HepG2 (cell line): ENCODE data around the gene TMEM106B. TPM values are rescaled to one million over a fixed set of nuclear protein-coding genes. Genes with fewer than 3 reads are reported as not detected.

ENCODE experiments used
- ATAC-seq: fragments of 200-7000 bp; cut with Tn5 transposase; 3 replicates; pipeline ENCODE4 v1.9.1; 2020; ENCODE audit warnings: mild to moderate bottlenecking, moderate library complexity
- BruUV-seq: library from RNA; stranded (reverse); fragments of 400-500 nt; replicated peaks from 2 replicates; lab custom pipeline; 2021; lab: Mats Ljungman, UMichigan
- CTCF ChIA-PET: fragments of 300-600 bp; formaldehyde crosslinking; extraction: SDS; loops from one replicate; lab custom pipeline; 2021; ENCODE audit warnings: low total read pairs, inconsistent platforms, low intra/inter-chr PET ratio; lab: Yijun Ruan, JAX
- POLR2A ChIA-PET: fragments of 350-600 bp; sonication (Branson Sonifier 250); formaldehyde crosslinking; loops from one replicate; lab custom pipeline; 2020; ENCODE audit warnings: antibody characterized with exemption, inconsistent platforms; lab: Yijun Ruan, JAX
- DNase-seq: peaks from one replicate; pipeline ENCODE4 v3.0.0-alpha.2; 2015; ENCODE audit warnings: low spot score
- FAIRE-seq: peaks from 3 replicates; lab custom pipeline; 2011; peaks lifted over from hg19 to GRCh38; lab: Jason Lieb, UNC
- H2AFZ ChIP-seq: one replicate; pipeline ENCODE4 v1.6.1; 2011; ENCODE audit warnings: low read length, inconsistent platforms
- H3K27ac ChIP-seq: fragments of 300-600 bp; 3 replicates; pipeline ENCODE4 v1.8.0; 2011; ENCODE audit warnings: mixed run types, mild to moderate bottlenecking, mixed read lengths, low read length, inconsistent platforms; ENCODE audit not compliant: insufficient read depth; ENCODE audit errors: extremely low read length
- H3K27me3 ChIP-seq, 2 experiments: fragments of 200-600 bp in 1 of 2; 2 replicates in 1 of 2; 3 replicates in 1 of 2; pipeline versions ENCODE4 v1.6.0 to v1.8.0; 2011; ENCODE audit warnings: low read length in 2 of 2, mild to moderate bottlenecking in 2 of 2, moderate library complexity in 2 of 2, inconsistent platforms in 1 of 2; ENCODE audit not compliant: insufficient read depth in 2 of 2, control insufficient read depth in 1 of 2
- H3K36me3 ChIP-seq, 2 experiments: fragments of 200-600 bp in 1 of 2; replicated peaks in 1 of 2; 2 replicates in 1 of 2; 3 replicates in 1 of 2; pipeline versions ENCODE4 v1.5.1 to v1.8.0; 2011; ENCODE audit warnings: low read length in 2 of 2, inconsistent platforms in 1 of 2; ENCODE audit not compliant: insufficient read depth in 2 of 2, control insufficient read depth in 1 of 2
- H3K4me1 ChIP-seq: 2 replicates; pipeline ENCODE4 v1.5.1; 2012; ENCODE audit warnings: low read length, inconsistent platforms; ENCODE audit not compliant: insufficient read depth
- H3K4me2 ChIP-seq: 2 replicates; pipeline ENCODE4 v1.6.0; 2011; ENCODE audit warnings: low read depth, low read length, inconsistent platforms
- H3K4me3 ChIP-seq, 3 experiments: fragments of 200-600 bp in 1 of 3; sonication (generic), shearing (Covaris generic) in 1 of 3; replicated peaks in 1 of 3; 2 replicates each; pipeline ENCODE4 v1.5.1; 2011 to 2016; ENCODE audit warnings: low read length in 3 of 3, inconsistent platforms in 2 of 3, low read depth in 2 of 3, mild to moderate bottlenecking in 2 of 3, control low read depth in 1 of 3, mixed read lengths in 1 of 3; ENCODE audit not compliant: insufficient read depth in 1 of 3
- H3K79me2 ChIP-seq: one replicate; pipeline ENCODE4 v1.6.1; 2011; ENCODE audit warnings: low read length, inconsistent platforms; ENCODE audit not compliant: insufficient read depth
- H3K9ac ChIP-seq: 2 replicates; pipeline ENCODE4 v1.6.0; 2011; ENCODE audit warnings: mild to moderate bottlenecking, low read depth, low read length, inconsistent platforms; ENCODE audit not compliant: insufficient read depth
- H3K9me3 ChIP-seq: 2 replicates; pipeline ENCODE4 v1.5.1; 2012; ENCODE audit warnings: mild to moderate bottlenecking, low read length
- H4K20me1 ChIP-seq: 2 replicates; pipeline ENCODE4 v1.6.0; 2011; ENCODE audit warnings: inconsistent platforms, mild to moderate bottlenecking, low read length, moderate library complexity; ENCODE audit not compliant: insufficient read depth
- AGO1 ChIP-seq: fragments of 200-400 bp; formaldehyde crosslinking; IDR thresholded peaks from 2 replicates; pipeline ENCODE4 v1.6.1; 2017; ENCODE audit warnings: mild to moderate bottlenecking, low read depth, low read length, moderate library complexity; ENCODE audit not compliant: poor library complexity, severe bottlenecking
- NFIC ChIP-seq: IDR thresholded peaks from 2 replicates; pipeline ENCODE4 v1.6.1; 2012; ENCODE audit warnings: mild to moderate bottlenecking, low read length, inconsistent platforms
- NFKB2 ChIP-seq: sonication (generic); formaldehyde crosslinking; IDR thresholded peaks from 2 replicates; pipeline ENCODE4 v1.4.0; 2020; ENCODE audit warnings: missing genetic modification reagents, borderline replicate concordance
- NR2F6 ChIP-seq, 2 experiments: IDR thresholded peaks; 2 replicates each; pipeline ENCODE4 v1.6.1; 2016; ENCODE audit warnings: antibody characterized with exemption in 1 of 2, mild to moderate bottlenecking in 1 of 2
- SMARCE1 ChIP-seq: fragments of 450-650 bp; IDR thresholded peaks from 2 replicates; pipeline ENCODE4 v1.6.1; 2017; ENCODE audit warnings: borderline replicate concordance
- ZBTB42 ChIP-seq: sonication (generic); formaldehyde crosslinking; IDR thresholded peaks from 2 replicates; pipeline ENCODE4 v1.5.0; 2020; ENCODE audit warnings: mild to moderate bottlenecking, missing genetic modification reagents
- ZNF235 ChIP-seq: sonication (generic); formaldehyde crosslinking; IDR thresholded peaks from 2 replicates; pipeline ENCODE4 v1.8.1; 2023; ENCODE audit warnings: mild to moderate bottlenecking, missing genetic modification reagents, borderline replicate concordance
- ZNF484 ChIP-seq: sonication (generic); formaldehyde crosslinking; IDR thresholded peaks from 2 replicates; pipeline ENCODE4 v1.5.1; 2020; ENCODE audit warnings: mild to moderate bottlenecking, low read depth, missing genetic modification reagents, borderline replicate concordance
- ZNF772 ChIP-seq: sonication (generic); formaldehyde crosslinking; IDR thresholded peaks from 2 replicates; pipeline ENCODE4 v1.5.0; 2020; ENCODE audit warnings: mild to moderate bottlenecking, missing genetic modification reagents
- WGBS: methylation state at CpG from one replicate; pipeline ENCODE4 v1.1.6; 2017; ENCODE audit warnings: low lambda C conversion rate; 5-methylcytosine and 5-hydroxymethylcytosine counted together
- in situ Hi-C: cut with HindIII; loops from 2 replicates; pipeline ENCODE4 v1.10.0; 2017; ENCODE audit warnings: low pct_unique_long_range_greater_than_20kb; ENCODE audit not compliant: extremely low pct_ligation_motif_present
- intact Hi-C: fragments of 100-400 bp; cut with micrococcal nuclease; formaldehyde crosslinking; loops from one replicate; pipeline ENCODE4 v1.10.0; 2022; ENCODE audit not compliant: unreplicated experiment
- polyA plus RNA-seq, 8 experiments: library from polyadenylated mRNA; depleted of rRNA in 3 of 8; stranded (reverse) in 7 of 8; unstranded in 1 of 8; fragments of >200 nt; fragmentation: Illumina TruSeq in 4 of 8; extraction: Trizol in 4 of 8; gene quantifications; 2 replicates each; pipeline versions ENCODE4 v1.2.1 to v1.2.3, GENCODE V29; 2011 to 2016; ENCODE audit warnings: low read depth in 4 of 8, missing spikeins in 1 of 8, mixed read lengths in 1 of 8; ENCODE audit not compliant: insufficient read depth in 1 of 8
- total RNA-seq, 5 experiments: library from RNA; depleted of rRNA; stranded (reverse); fragments of >200 nt; fragmentation: Illumina TruSeq; extraction: Trizol; gene quantifications; 2 replicates each; pipeline ENCODE4 v1.2.3, GENCODE V29; 2016; ENCODE audit warnings: low read depth in 1 of 5
- TF ChIP-seq, protein P1 (sequence below): sonication (generic); formaldehyde crosslinking; IDR thresholded peaks from 2 replicates; pipeline ENCODE4 v1.5.0; 2020; ENCODE audit warnings: mild to moderate bottlenecking, missing genetic modification reagents, moderate library complexity
- TF ChIP-seq, protein P2 (sequence below): sonication (generic); formaldehyde crosslinking; IDR thresholded peaks from 2 replicates; pipeline ENCODE4 v1.4.0; 2020; ENCODE audit warnings: missing genetic modification reagents, borderline replicate concordance
- TF ChIP-seq, protein P3 (sequence below): IDR thresholded peaks from 2 replicates; pipeline ENCODE4 v1.6.1; 2012; ENCODE audit warnings: inconsistent platforms

TMEM106B gene
- total and polyA plus RNA-seq, 2 of the 13 experiments (the other 11 are each of a cell fraction or from before 2014, with no cell fraction given) = 16.8 to 25.1 TPM

- Histone ChIP-seq H4K20me1 (no peaks in the 10 kb centered on the region), H3K9ac (no peak overlapping the region), H3K4me1 (no peaks in the 10 kb centered on the region), H2AFZ (no peak overlapping the region), H3K4me3 (no peak overlapping the region), H3K27me3 (no peaks in the 10 kb centered on the region), H3K79me2 (no peaks in the 10 kb centered on the region), H3K9me3 (no peaks in the 10 kb centered on the region), H3K36me3 (no peaks in the 10 kb centered on the region), H3K27ac (no peak overlapping the region), H3K4me2 (no peak overlapping the region)
- CTCF ChIA-PET = interaction anchor here (1.1 to 2.6 kb wide), 3 partner anchors 33 to 177 kb away, joined by 3 to 13 read pairs (median 5); no protein-coding TSS in a partner anchor
- DNase-seq (no peak), FAIRE-seq (no peak), ATAC-seq (no peak)
- in situ Hi-C loops (loop anchor here (5.0 kb wide), 1 partner anchor 177 kb away; no protein-coding TSS in a partner anchor), intact Hi-C loops (loop anchor here (1.0 to 2.0 kb wide), 4 partner anchors 34 to 177 kb away; partner anchors contain the start of gene TMEM106B)
- no TSS peak for BruUV-seq
- WGBS = 45% methylated on average over 2 of the region's 2 CpGs
- POLR2A ChIA-PET = interaction anchor here (1.2 kb wide), 1 partner anchor 34 kb away, joined by 3 read pairs; the partner anchor contains the start of gene TMEM106B
- TF ChIP-seq, protein P1, sequence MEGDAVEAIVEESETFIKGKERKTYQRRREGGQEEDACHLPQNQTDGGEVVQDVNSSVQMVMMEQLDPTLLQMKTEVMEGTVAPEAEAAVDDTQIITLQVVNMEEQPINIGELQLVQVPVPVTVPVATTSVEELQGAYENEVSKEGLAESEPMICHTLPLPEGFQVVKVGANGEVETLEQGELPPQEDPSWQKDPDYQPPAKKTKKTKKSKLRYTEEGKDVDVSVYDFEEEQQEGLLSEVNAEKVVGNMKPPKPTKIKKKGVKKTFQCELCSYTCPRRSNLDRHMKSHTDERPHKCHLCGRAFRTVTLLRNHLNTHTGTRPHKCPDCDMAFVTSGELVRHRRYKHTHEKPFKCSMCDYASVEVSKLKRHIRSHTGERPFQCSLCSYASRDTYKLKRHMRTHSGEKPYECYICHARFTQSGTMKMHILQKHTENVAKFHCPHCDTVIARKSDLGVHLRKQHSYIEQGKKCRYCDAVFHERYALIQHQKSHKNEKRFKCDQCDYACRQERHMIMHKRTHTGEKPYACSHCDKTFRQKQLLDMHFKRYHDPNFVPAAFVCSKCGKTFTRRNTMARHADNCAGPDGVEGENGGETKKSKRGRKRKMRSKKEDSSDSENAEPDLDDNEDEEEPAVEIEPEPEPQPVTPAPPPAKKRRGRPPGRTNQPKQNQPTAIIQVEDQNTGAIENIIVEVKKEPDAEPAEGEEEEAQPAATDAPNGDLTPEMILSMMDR (CRISPR knock-in tag) = no peak
- no peak for TF ChIP-seq ZNF772 (CRISPR knock-in tag)
- TF ChIP-seq NFKB2 (CRISPR knock-in tag) = no peak
- TF ChIP-seq, protein P2, sequence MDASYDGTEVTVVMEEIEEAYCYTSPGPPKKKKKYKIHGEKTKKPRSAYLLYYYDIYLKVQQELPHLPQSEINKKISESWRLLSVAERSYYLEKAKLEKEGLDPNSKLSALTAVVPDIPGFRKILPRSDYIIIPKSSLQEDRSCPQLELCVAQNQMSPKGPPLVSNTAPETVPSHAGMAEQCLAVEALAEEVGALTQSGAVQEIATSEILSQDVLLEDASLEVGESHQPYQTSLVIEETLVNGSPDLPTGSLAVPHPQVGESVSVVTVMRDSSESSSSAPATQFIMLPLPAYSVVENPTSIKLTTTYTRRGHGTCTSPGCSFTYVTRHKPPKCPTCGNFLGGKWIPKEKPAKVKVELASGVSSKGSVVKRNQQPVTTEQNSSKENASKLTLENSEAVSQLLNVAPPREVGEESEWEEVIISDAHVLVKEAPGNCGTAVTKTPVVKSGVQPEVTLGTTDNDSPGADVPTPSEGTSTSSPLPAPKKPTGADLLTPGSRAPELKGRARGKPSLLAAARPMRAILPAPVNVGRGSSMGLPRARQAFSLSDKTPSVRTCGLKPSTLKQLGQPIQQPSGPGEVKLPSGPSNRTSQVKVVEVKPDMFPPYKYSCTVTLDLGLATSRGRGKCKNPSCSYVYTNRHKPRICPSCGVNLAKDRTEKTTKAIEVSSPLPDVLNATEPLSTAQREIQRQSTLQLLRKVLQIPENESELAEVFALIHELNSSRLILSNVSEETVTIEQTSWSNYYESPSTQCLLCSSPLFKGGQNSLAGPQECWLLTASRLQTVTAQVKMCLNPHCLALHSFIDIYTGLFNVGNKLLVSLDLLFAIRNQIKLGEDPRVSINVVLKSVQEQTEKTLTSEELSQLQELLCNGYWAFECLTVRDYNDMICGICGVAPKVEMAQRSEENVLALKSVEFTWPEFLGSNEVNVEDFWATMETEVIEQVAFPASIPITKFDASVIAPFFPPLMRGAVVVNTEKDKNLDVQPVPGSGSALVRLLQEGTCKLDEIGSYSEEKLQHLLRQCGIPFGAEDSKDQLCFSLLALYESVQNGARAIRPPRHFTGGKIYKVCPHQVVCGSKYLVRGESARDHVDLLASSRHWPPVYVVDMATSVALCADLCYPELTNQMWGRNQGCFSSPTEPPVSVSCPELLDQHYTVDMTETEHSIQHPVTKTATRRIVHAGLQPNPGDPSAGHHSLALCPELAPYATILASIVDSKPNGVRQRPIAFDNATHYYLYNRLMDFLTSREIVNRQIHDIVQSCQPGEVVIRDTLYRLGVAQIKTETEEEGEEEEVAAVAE = no peak
- TF ChIP-seq AGO1 = no peak
- TF ChIP-seq ZNF235 (CRISPR knock-in tag) = no peak
- no peak for TF ChIP-seq ZNF484 (CRISPR knock-in tag)
- TF ChIP-seq ZBTB42 (CRISPR knock-in tag) = no peak
- TF ChIP-seq NFIC = no peak
- no peak for TF ChIP-seq NR2F6 (IDR thresholded peaks at IDR 0.05)
- no peak for TF ChIP-seq NR2F6 (CRISPR knock-in tag; IDR thresholded peaks at IDR 0.05)
- TF ChIP-seq, protein P3, sequence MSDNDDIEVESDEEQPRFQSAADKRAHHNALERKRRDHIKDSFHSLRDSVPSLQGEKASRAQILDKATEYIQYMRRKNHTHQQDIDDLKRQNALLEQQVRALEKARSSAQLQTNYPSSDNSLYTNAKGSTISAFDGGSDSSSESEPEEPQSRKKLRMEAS = no peak
- no peak for TF ChIP-seq SMARCE1
Measured at GRCh38 chr7:12244694-12245093, 33.6 kb downstream of the TMEM106B start.
